DND-41 (cell line): ENCODE data around the gene ECI1.

Experiments used
- CTCF ChIP-seq: IDR thresholded peaks from 2 replicates; pipeline ENCODE4 v1.5.1; 2012; ENCODE audit warnings: borderline replicate concordance, low read length, moderate library complexity, mild to moderate bottlenecking; ENCODE audit not compliant: poor library complexity, severe bottlenecking; ENCODE audit errors: extremely low read depth
- EZH2 ChIP-seq: IDR thresholded peaks from 3 replicates; pipeline ENCODE4 v1.6.1; 2012; ENCODE audit warnings: borderline replicate concordance, low read depth, mild to moderate bottlenecking, moderate library complexity, low read length, inconsistent platforms; ENCODE audit not compliant: severe bottlenecking

GRCh38 chr16:2284001-2284770 is 32.8 kb upstream of the ECI1 start:
- TF ChIP-seq CTCF (no peak), EZH2 (no peak)
